SK-N-SH treated with all-trans-retinoic acid at 6 μM for 48 hours (cell line): Measurements from ENCODE around the gene KCNMA1.

Experiments used
- ARNTL ChIP-seq: fragments of 450-650 bp; formaldehyde crosslinking; IDR thresholded peaks from 2 replicates; pipeline ENCODE4 v1.5.0; 2020; ENCODE audit warnings: low read depth, mild to moderate bottlenecking, moderate library complexity, borderline replicate concordance
- CSDC2 ChIP-seq: fragments of 250-450 bp; sonication (Bioruptor Pico); IDR thresholded peaks from 2 replicates; pipeline ENCODE4 v1.5.0; 2020; ENCODE audit warnings: mild to moderate bottlenecking, moderate library complexity
- ESRRG ChIP-seq: fragments of 250-450 bp; sonication (Bioruptor Pico); IDR thresholded peaks from 2 replicates; pipeline ENCODE4 v1.6.1; 2021; ENCODE audit warnings: mild to moderate bottlenecking
- GLIS3 ChIP-seq: fragments of 250-450 bp; sonication (Bioruptor Pico); IDR thresholded peaks from 2 replicates; pipeline ENCODE4 v1.5.0; 2020; ENCODE audit warnings: mild to moderate bottlenecking, moderate library complexity
- ISL1 ChIP-seq: fragments of 250-450 bp; sonication (Bioruptor Pico); IDR thresholded peaks from 2 replicates; pipeline ENCODE4 v2.1.2; 2022; ENCODE audit warnings: mild to moderate bottlenecking, moderate library complexity
- PPARA ChIP-seq: fragments of 250-450 bp; sonication (Bioruptor Pico); IDR thresholded peaks from 2 replicates; pipeline ENCODE4 v1.5.0; 2020; ENCODE audit warnings: mild to moderate bottlenecking, borderline replicate concordance
- RARB ChIP-seq: fragments of 250-450 bp; sonication (Bioruptor Pico); IDR thresholded peaks from 2 replicates; pipeline ENCODE4 v1.8.0; 2021; ENCODE audit warnings: mild to moderate bottlenecking, moderate library complexity
- TCF4 ChIP-seq: fragments of 250-450 bp; sonication (Bioruptor Pico); IDR thresholded peaks from 2 replicates; pipeline ENCODE4 v1.8.0; 2021; ENCODE audit warnings: mild to moderate bottlenecking, moderate library complexity, borderline replicate concordance
- ZFP3 ChIP-seq: fragments of 250-450 bp; sonication (Bioruptor Pico); IDR thresholded peaks from 2 replicates; pipeline ENCODE4 v1.5.0; 2020; ENCODE audit warnings: mild to moderate bottlenecking, moderate library complexity
- ZFP30 ChIP-seq: fragments of 450-650 bp; formaldehyde crosslinking; IDR thresholded peaks from 2 replicates; pipeline ENCODE4 v1.5.0; 2022; ENCODE audit warnings: mild to moderate bottlenecking, moderate library complexity
- ZNF565 ChIP-seq: fragments of 450-650 bp; formaldehyde crosslinking; conservative IDR thresholded peaks from 2 replicates; pipeline ENCODE4 v1.5.0; 2020; ENCODE audit warnings: low read depth, mild to moderate bottlenecking, moderate library complexity
- TF ChIP-seq, protein P1 (sequence below): fragments of 250-450 bp; sonication (Bioruptor Pico); IDR thresholded peaks from 2 replicates; pipeline ENCODE4 v1.8.0; 2020; ENCODE audit warnings: mild to moderate bottlenecking, moderate library complexity, borderline replicate concordance
- TF ChIP-seq, protein P2 (sequence below): fragments of 250-450 bp; sonication (Bioruptor Pico); IDR thresholded peaks from 2 replicates; pipeline ENCODE4 v1.5.0; 2020; ENCODE audit warnings: mild to moderate bottlenecking, moderate library complexity

DNA sequence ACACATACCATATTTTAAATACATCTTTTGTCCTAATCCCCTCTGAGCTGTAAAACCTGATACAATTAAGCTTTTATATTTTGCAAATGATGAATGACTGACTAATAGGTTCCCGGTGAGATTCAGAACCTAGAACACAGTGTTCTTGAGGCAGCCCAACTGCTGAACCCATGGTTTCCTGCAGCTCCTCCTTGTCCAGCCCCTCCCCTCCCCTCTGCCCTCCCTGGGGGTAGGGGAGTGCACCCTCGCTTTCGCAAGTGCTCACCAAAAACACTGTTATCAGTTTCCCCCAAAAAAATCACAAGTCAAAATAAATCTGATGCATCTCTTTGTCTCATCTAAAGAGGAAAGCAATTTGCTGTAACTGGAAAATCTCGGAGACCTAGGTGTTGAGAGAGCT, 602.8 kb downstream of the KCNMA1 start:
- TF ChIP-seq RARB (CRISPR knock-in tag) = no peak
- TF ChIP-seq PPARA (CRISPR knock-in tag) = no peak
- no peak for TF ChIP-seq ARNTL (CRISPR knock-in tag)
- TF ChIP-seq ZFP30 = no peak
- TF ChIP-seq CSDC2 (CRISPR knock-in tag) = no peak
- TF ChIP-seq ISL1 (CRISPR knock-in tag) = no peak
- TF ChIP-seq ZNF565 = no peak
- TF ChIP-seq, protein P1, sequence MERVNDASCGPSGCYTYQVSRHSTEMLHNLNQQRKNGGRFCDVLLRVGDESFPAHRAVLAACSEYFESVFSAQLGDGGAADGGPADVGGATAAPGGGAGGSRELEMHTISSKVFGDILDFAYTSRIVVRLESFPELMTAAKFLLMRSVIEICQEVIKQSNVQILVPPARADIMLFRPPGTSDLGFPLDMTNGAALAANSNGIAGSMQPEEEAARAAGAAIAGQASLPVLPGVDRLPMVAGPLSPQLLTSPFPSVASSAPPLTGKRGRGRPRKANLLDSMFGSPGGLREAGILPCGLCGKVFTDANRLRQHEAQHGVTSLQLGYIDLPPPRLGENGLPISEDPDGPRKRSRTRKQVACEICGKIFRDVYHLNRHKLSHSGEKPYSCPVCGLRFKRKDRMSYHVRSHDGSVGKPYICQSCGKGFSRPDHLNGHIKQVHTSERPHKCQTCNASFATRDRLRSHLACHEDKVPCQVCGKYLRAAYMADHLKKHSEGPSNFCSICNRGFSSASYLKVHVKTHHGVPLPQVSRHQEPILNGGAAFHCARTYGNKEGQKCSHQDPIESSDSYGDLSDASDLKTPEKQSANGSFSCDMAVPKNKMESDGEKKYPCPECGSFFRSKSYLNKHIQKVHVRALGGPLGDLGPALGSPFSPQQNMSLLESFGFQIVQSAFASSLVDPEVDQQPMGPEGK = no peak
- TF ChIP-seq ESRRG = no peak
- TF ChIP-seq TCF4 (CRISPR knock-in tag) = no peak
- no peak for TF ChIP-seq GLIS3 (CRISPR knock-in tag)
- TF ChIP-seq ZFP3 (CRISPR knock-in tag) = no peak
- TF ChIP-seq, protein P2, sequence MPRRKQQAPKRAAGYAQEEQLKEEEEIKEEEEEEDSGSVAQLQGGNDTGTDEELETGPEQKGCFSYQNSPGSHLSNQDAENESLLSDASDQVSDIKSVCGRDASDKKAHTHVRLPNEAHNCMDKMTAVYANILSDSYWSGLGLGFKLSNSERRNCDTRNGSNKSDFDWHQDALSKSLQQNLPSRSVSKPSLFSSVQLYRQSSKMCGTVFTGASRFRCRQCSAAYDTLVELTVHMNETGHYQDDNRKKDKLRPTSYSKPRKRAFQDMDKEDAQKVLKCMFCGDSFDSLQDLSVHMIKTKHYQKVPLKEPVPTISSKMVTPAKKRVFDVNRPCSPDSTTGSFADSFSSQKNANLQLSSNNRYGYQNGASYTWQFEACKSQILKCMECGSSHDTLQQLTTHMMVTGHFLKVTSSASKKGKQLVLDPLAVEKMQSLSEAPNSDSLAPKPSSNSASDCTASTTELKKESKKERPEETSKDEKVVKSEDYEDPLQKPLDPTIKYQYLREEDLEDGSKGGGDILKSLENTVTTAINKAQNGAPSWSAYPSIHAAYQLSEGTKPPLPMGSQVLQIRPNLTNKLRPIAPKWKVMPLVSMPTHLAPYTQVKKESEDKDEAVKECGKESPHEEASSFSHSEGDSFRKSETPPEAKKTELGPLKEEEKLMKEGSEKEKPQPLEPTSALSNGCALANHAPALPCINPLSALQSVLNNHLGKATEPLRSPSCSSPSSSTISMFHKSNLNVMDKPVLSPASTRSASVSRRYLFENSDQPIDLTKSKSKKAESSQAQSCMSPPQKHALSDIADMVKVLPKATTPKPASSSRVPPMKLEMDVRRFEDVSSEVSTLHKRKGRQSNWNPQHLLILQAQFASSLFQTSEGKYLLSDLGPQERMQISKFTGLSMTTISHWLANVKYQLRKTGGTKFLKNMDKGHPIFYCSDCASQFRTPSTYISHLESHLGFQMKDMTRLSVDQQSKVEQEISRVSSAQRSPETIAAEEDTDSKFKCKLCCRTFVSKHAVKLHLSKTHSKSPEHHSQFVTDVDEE (CRISPR knock-in tag) = no peak
